DND-41 (cell line): ENCODE results near the gene DTWD1.

ENCODE experiments used
- ATAC-seq: fragments of 200-7000 bp; cut with Tn5 transposase; 3 replicates; pipeline ENCODE4 v1.9.1; 2021; ENCODE audit warnings: low read depth; ENCODE audit not compliant: insufficient read depth
- DNase-seq: peaks from one replicate; pipeline ENCODE4 v3.0.0-alpha.2; 2020
- H2AFZ ChIP-seq: 2 replicates; pipeline ENCODE4 v1.6.0; 2012; ENCODE audit warnings: low read depth, low read length
- H3K27ac ChIP-seq: 2 replicates; pipeline ENCODE4 v1.5.1; 2012; ENCODE audit warnings: low read length, inconsistent platforms
- H3K27me3 ChIP-seq: fragments of 200-600 bp; sonication (generic); 2 replicates; pipeline ENCODE4 v1.6.0; 2012; ENCODE audit warnings: low read length, mild to moderate bottlenecking, inconsistent platforms; ENCODE audit not compliant: insufficient read depth, poor library complexity
- H3K36me3 ChIP-seq: 2 replicates; pipeline ENCODE4 v1.5.1; 2012; ENCODE audit warnings: low read length, inconsistent platforms; ENCODE audit not compliant: insufficient read depth
- H3K4me1 ChIP-seq: 2 replicates; pipeline ENCODE4 v1.5.1; 2012; ENCODE audit warnings: mild to moderate bottlenecking, low read length; ENCODE audit not compliant: insufficient read depth
- H3K4me2 ChIP-seq: 2 replicates; pipeline ENCODE4 v1.6.0; 2012; ENCODE audit warnings: mild to moderate bottlenecking, moderate library complexity, low read length, inconsistent platforms; ENCODE audit not compliant: insufficient read depth
- H3K4me3 ChIP-seq, 2 experiments: fragments of 200-600 bp in 1 of 2; shearing (Covaris generic) in 1 of 2; 2 replicates each; pipeline ENCODE4 v1.5.1; 2012 to 2016; ENCODE audit warnings: inconsistent platforms in 2 of 2, low read length in 2 of 2, mild to moderate bottlenecking in 2 of 2, low read depth in 1 of 2, moderate library complexity in 1 of 2
- H3K79me2 ChIP-seq: 2 replicates; pipeline ENCODE4 v1.6.0; 2012; ENCODE audit warnings: low read length, inconsistent platforms; ENCODE audit not compliant: insufficient read depth
- H3K9ac ChIP-seq: 2 replicates; pipeline ENCODE4 v1.6.0; 2012; ENCODE audit warnings: low read depth, mild to moderate bottlenecking, inconsistent platforms, low read length, moderate library complexity
- H3K9me3 ChIP-seq: 2 replicates; pipeline ENCODE4 v1.5.1; 2012; ENCODE audit warnings: low read length, moderate library complexity, mild to moderate bottlenecking, inconsistent platforms; ENCODE audit not compliant: insufficient read depth, severe bottlenecking
- H4K20me1 ChIP-seq: 2 replicates; pipeline ENCODE4 v1.6.0; 2012; ENCODE audit warnings: low read length; ENCODE audit not compliant: insufficient read depth
- CTCF ChIP-seq: IDR thresholded peaks from 2 replicates; pipeline ENCODE4 v1.5.1; 2012; ENCODE audit warnings: borderline replicate concordance, low read length, moderate library complexity, mild to moderate bottlenecking; ENCODE audit not compliant: poor library complexity, severe bottlenecking; ENCODE audit errors: extremely low read depth
- EZH2 ChIP-seq: IDR thresholded peaks from 3 replicates; pipeline ENCODE4 v1.6.1; 2012; ENCODE audit warnings: borderline replicate concordance, low read depth, mild to moderate bottlenecking, moderate library complexity, low read length, inconsistent platforms; ENCODE audit not compliant: severe bottlenecking

DTWD1 gene

GRCh38 chr15:49621401-49621811 lies 558 bp downstream of the DTWD1 start:
- Histone ChIP-seq H3K27me3 (no peaks in the 10 kb centered on the region), H3K9me3 (peaks cover 5% of the 10 kb centered on the region), H2AFZ (peak overlapping the region; percentile 91), H3K4me1 (peaks cover 34% of the 10 kb centered on the region), H3K4me2 (peak overlapping the region; percentile 82), H3K79me2 (peaks cover 37% of the 10 kb centered on the region), H3K4me3 (peak overlapping the region; percentile 79), H3K36me3 (peaks cover 18% of the 10 kb centered on the region), H3K9ac (peak overlapping the region; percentile 81), H3K27ac (peak overlapping the region; percentile 84), H4K20me1 (no peaks in the 10 kb centered on the region)
- no peak for DNase-seq
- no peak for ATAC-seq
- TF ChIP-seq CTCF (no peak), EZH2 (no peak)

GRCh38 chr15:49621887-49622286 lies 1.0 kb downstream of the DTWD1 start:
- H3K79me2 ChIP-seq: peaks cover 37% of the 10 kb centered on the region
- peak overlapping the region; percentile 82 for H3K4me2 ChIP-seq
- no peak for ATAC-seq
- DNase-seq: no peak
- peak overlapping the region; percentile 84; the same call in 1 of the 2 replicates for H3K27ac ChIP-seq
- H3K9me3 ChIP-seq: peaks cover 5% of the 10 kb centered on the region
- peak overlapping the region; percentile 79; a peak in 3 of 4 replicates for H3K4me3 ChIP-seq
- peaks cover 18% of the 10 kb centered on the region for H3K36me3 ChIP-seq
- H4K20me1 ChIP-seq: no peaks in the 10 kb centered on the region
- H3K4me1 ChIP-seq: peaks cover 34% of the 10 kb centered on the region
- H3K27me3 ChIP-seq: no peaks in the 10 kb centered on the region
- peak overlapping the region; percentile 81 for H3K9ac ChIP-seq
- TF ChIP-seq CTCF (no peak), EZH2 (no peak)
- H2AFZ ChIP-seq: peak overlapping the region; percentile 91; the same call in 1 of the 2 replicates

GRCh38 chr15:49622561-49622960 lies 1.7 kb downstream of the DTWD1 start:
- Histone ChIP-seq H3K27me3 (no peaks in the 10 kb centered on the region), H3K9ac (no peak overlapping the region), H3K4me2 (peak overlapping the region; percentile 82), H3K79me2 (peaks cover 37% of the 10 kb centered on the region), H3K27ac (no peak overlapping the region), H3K9me3 (peaks cover 5% of the 10 kb centered on the region), H3K4me1 (peaks cover 34% of the 10 kb centered on the region), H4K20me1 (no peaks in the 10 kb centered on the region), H3K4me3 (peak overlapping the region in 1 of 2 experiments; percentile 79; a peak in 1 of 4 replicates), H3K36me3 (peaks cover 22% of the 10 kb centered on the region), H2AFZ (no peak overlapping the region)
- no peak for TF ChIP-seq CTCF
- no peak for TF ChIP-seq EZH2
- ATAC-seq (no peak), DNase-seq (no peak)
